Stimulated activated naive CD4-positive, alpha-beta T cell treated with Interleukin-2 at 50 U/mL for 16 hours (primary cell): ENCODE measurements around the gene SIPA1L3.
A peak's percentile ranks its signal among the peaks of the same experiment; 100 is the strongest.
"Not testable (repeated sequence)": the region's sequence is repeated elsewhere in the genome, so short reads cannot be mapped to it uniquely, and the experiment has no call there.

Experiments
- DNase-seq: peaks from one replicate; lab custom pipeline; 2025; lab: John Stamatoyannopoulos, UW

Gene SIPA1L3

DNA sequence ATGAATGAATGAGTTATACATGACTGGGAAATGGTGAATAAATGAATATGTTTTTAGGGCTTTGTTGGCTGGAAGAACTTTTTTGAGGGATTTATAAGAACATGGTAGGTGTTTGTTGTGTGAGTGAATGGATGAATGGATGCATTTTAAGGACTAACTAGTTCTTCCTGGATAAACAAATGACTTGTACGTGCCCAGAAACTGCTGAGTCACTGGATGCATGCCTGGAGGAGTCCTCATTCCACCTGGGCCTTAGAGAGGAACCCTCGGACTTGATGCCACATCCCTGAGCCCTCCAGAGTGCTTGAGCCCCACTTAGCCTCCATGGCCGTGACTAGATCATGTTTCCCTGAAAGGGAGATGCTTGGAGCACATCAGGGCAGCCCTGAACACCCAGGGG lies 163.6 kb downstream of the SIPA1L3 start:
- DNase-seq, result no peak

DNA sequence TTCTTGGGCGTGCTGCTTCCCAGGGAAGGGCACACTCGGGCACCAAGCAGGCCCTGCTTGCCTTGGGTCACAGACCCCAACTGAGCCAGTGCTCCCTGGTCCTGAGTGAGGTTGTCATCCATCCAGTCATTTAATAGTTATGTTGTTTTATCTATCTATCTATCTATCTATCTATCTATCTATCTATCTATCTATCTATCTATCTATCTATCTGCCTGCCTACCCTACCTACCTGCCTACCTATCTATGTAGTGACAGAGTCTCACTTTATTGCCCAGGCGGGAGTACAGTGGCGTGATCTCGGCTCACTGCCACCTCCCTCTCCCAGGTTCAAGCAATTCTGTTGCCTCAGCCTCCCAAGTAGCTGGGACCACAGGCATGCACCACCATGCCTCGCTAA lies 164.0 kb downstream of the SIPA1L3 start:
- DNase-seq, result not testable (repeated sequence)

DNA sequence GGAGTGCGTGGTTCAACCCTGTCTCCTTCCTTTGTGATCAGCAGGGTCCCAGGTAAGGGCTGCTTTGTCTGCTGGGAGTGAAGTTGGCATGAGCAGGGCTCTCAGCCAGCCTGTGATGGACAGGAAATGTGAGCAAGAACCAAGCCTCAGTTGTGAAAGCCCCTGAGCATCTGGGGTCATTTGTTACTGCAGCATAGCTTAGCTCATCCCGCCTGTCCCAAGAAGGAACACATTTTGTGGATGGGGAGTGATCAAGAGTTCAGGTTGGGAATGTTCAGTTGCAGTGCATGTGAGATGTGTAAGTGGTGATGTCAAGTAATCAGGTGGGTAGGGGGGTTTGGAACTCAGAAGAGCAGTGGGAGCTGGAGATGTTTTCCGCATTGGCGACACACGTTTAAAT lies 164.6 kb downstream of the SIPA1L3 start:
- DNase-seq, result no peak

DNA sequence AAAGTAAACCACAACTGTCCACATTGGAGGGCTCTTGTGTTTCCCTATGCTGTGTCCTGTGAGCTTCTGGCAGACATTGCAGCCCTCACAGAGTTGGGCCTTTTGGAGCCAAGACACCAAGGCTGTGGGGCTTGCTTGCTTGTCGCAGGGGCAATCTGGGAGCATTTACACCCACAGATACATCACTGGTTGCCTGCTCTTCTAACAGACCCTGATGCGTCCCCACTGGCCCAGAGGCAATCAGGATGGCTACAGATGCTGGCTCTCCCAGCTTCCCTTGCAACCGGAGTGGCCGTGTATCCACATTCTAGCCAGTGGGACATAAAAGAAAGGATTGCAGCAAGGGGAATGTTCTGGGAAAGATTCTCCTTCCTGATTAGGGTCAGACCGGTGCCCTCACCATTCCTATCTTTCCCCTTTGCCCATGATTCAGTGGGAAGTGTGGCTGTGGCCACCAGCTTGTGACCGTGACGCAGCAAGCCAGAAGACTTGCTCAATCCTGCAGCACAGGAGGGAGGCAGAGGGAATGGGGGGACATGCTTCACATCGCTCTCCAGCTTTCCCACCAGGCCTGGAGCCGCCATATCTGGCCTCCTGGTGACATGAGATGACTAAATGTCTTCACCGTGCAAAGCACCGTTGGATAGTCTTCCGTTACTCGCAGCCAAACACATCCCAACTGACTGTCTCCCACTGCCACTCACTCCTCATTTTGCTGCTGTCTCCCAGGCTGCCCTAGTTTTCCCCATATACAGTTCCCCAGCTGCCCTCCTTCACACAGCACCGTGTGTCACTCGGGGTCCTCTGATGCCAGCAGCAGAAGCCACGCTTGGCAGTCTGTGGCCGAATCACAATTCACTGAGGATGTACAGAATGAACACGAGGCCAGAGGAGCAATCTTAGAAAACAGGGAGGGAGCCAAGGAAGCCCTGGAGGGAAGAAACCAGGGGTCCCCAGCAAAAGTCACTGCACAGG lies 166.1 kb downstream of the SIPA1L3 start:
- DNase-seq, result no peak

DNA sequence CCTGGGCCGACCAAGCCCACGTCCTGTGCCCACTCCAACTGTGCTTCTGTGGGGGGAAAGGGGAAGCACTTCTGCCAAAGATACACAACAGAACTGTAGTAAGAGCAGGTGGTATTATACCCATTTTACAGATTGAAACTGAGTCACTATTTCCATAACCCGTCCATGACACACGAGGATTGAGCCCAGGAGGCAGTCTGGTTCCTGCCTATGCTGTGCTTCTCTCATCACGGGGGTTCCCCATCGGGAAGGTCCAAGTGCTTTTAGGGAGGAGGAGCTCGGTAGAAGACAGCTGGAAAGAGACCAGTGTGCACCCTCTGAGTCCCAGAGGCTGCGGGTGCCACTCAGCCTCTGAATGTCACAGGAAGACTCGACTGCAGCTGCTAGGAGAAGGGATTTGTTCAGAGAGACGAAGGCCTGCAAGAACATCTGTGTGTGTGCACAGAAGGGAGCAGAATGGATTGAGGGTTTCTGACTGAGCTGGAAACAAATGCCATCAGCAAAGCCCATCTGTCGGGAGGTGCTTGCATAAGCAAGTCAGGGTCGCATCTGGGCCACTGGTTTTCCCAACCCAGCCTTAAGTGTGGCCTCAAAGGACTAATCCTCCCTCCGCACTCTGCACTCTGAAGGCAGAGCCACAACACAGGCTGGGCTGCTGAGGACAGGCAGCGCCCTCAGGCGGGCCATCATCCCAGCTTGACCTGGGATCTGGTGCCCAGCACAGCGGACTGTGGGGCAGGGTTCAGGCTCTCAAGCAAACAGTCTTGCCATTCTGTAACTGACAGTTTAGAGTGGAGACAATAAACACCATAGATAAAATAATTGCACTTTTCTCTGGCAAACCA lies 167.1 kb downstream of the SIPA1L3 start:
- no peak for DNase-seq

DNA sequence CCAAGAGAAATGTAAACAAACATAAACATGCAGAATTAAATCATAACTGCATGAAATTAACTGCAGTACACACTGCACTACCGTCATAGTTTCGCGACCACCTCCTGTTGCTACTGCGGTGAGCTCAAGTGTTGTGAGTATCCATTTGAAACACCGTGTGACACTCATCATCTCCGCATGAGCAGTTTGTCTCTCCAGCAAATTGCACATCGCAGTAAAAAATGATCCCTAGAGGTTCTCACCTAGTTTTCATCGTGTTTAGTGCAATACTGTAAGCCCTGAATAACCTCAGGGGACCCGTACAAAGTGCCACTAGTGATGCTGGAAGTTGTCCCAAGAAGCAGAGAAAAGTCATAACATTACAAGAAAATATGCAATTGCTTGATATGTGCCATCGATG lies 169.3 kb downstream of the SIPA1L3 start:
- DNase-seq, result no peak

DNA sequence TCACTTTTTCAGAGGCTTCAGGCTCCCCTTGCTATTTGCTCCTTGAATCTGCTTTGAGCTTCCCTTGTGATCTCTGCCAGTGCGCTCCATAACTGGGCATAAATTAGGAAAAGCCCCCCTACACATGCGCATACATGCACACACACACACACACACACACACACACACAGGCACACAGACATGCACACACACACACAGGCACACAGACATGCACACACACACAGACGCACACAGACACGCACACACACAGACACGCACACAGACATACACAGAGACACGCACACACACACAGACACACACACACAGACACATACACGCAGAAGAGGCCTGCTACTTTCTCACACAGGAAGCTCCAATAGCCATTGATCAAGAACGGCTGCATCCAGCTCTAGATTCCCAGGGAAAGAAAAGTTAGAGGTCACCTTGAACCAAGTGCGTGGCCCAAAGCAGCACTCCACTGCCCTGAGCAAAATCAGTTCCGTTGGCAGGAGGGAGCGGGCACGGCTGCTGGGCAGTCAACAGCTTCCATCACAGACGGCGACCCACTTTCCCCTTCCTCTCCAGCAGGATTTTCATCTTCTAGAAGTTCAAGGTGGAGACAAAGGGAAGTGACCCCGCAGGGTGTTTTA lies 171.4 kb downstream of the SIPA1L3 start:
- DNase-seq, result no peak

DNA sequence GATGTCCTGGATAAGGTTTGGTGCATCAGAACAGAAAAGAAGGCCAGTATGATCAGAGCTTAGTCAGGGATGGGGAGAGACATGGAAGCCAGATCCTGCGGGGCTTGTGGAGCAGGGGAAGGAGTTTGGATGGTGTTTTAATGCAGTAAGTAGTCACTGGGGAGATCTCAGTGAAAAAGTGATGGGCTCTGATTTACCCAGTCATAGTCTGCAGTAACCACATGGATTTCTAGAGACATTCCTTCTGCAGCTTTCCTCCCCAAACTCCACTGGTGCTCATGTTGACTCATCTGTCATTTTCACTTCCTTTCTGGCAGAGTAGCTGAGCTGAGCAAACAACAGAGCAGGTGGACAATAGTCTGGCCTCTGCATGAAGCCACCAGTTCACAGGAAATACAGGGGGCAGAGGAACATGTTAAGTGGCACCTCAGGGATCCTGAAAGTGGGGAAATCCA lies 172.9 kb downstream of the SIPA1L3 start:
- DNase-seq, result no peak

DNA sequence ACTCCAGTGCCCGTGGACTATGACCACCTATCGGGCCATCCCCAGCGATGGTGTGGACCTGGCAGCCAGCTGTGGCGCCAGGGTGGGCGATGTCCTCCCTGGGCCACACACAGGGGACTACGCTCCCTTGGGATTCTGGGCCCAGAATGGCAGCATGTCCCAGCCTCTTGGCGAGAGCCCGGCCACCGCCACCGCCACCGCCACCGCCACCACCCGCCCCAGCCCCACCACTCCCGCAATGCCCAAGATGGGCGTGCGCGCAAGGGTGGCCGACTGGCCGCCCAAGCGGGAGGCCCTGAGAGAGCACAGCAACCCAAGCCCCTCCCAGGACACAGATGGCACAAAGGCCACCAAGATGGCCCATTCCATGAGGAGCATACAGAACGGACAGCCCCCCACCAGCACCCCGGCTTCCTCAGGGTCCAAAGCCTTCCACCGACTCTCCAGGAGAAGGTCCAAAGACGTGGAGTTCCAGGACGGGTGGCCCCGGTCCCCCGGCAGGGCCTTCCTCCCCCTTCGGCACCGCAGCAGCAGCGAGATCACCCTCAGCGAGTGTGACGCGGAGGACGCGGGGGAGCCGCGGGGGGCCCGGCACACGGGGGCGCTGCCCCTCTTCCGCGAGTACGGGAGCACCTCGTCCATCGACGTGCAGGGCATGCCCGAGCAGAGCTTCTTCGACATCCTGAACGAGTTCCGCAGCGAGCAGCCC lies 174.7 kb downstream of the SIPA1L3 start:
- no peak for DNase-seq

DNA sequence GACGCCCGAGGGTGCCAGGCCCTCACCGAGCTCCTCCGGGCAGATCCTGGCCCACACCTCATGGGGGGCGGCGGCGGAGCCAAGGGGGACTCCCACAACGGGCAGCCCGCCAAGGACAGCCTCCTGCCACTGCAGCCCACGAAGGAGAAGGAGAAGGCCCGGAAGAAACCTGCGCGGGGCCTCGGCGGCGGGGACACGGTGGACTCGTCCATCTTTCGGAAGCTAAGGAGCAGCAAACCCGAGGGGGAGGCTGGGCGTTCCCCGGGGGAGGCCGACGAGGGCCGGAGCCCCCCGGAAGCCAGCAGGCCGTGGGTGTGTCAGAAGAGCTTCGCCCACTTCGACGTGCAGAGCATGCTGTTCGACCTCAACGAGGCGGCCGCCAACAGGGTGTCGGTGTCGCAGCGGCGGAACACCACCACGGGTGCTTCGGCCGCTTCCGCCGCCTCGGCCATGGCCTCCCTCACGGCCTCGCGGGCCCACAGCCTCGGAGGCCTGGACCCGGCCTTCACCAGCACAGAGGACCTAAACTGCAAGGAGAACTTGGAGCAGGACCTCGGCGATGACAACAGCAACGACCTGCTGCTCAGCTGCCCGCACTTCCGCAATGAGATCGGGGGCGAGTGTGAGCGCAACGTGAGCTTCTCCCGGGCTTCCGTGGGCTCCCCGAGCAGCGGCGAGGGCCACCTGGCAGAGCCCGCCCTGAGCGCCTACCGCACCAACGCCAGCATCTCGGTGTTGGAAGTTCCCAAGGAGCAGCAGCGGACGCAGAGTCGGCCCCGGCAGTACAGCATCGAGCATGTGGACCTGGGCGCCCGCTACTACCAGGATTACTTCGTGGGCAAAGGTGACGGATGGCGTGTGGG lies 175.5 kb downstream of the SIPA1L3 start:
- DNase-seq, result no peak

DNA sequence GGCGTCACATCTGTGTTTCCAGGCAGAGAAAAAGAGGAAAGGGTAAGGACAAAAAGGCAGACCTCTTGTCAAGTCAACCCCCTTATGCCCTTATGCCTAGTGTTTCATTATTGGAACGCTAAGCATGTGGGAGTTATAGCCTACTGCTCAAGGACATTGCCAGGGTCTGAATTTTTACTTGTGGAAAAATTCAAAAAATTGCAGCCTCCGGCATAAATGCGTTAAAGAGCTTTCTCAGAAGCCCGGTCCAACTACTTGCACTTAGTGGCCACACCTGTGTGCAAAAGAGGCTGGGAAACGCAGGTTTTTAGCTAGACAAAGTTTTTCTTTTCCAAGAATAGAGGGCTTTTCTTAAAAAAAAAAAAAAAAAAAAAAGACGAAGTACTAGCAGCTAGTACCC lies 177.2 kb downstream of the SIPA1L3 start:
- DNase-seq, result no peak

DNA sequence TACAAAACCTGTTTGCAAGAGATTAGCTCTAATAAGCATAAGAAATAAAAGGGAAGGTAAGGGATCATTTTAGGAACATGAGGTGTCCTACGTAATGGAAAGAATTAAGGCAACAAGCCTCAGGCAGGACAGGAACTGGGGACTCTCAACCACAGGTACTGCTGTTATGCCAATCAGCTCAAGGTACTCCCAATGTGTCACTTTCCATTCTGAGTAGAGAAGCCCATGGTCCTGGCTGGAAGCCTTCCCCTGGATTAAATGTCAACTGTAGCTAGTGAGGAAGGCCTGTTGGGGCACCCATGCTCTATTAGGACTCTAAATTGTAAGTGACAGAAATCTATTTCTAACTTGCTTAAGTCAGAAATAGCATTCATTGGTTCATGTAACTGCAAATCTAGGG lies 182.4 kb downstream of the SIPA1L3 start:
- DNase-seq, result no peak

DNA sequence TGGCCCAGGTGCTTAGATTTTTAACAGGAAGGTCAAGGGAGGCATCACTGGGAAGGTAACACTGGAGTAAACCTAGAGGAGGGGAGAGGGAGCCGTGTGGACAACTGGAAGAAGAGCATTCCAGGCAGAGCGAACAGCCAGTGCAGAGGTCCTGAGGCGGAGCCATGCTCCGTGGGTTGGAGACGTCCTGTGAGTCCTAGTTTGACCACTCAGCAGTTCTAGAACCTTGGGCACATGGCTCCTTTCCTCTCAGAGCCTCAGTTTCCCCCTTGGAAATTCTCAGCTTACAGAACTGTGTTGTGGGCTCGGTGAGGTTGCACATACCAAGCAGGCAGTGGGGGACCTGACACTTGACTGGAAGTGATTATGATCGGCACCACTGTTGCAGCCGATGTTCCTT lies 186.1 kb downstream of the SIPA1L3 start:
- no peak for DNase-seq

DNA sequence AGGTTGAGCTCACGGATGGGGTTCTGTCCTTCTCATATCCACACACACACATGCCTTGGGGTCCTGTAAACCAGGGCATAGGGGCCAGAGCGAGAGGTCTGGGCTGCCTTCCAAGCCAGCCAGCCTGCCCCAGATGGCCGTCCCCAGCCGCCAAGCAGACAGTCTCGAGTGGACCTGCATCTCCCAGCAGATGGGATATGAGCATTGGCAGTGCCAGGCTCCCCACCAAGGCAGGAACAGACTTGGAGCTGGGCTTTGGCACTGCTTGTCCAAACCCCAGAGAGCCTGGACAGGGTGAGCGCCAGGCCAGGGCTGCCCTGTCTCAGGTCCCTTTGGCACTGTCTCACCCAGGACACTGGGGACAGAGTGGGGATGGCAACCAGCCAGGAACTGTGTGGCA lies 186.6 kb downstream of the SIPA1L3 start:
- DNase-seq, result no peak

DNA sequence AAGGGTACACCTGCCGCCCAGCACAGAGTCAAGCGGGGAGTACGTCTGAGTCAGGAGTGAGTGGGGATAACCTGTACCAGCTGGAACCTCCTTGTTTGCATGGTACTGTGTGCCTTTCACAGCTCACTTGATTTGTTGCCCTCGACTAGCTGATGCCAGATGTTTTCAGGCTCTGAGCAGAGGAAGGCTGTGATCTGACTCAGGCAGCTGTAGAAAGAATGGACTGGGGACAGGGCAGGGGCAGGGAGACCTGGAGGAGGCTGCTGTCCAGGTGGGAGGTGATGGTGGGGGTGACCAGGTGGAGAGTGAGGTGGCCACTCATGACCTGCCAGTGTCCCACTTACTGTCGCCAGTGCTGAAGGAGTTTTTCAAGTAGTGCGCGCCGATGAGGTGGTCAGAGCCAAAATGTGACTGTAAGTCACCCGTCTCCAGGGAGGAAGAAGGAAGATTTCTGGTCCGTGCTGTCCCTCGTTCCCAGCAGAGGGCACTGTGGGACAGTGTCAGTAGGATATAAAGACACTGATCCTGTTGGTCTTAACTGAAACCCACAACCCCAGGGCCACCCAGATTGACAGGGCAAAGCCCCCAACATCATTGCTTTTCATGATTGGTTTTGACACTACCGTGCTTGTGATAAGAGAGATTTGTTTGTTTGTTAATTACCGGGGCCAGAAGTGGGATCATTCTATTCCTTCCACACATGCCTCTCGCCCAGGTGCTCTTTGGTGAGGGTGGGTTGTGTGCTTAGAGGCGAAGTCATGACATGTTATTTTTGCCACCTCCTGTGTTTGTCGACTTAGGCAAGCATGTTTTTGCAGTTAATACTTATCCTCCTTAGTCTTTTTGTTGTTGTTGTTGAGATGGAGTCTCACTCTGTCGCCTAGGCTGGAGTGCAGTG lies 188.7 kb downstream of the SIPA1L3 start:
- DNase-seq, result peak; percentile 12

DNA sequence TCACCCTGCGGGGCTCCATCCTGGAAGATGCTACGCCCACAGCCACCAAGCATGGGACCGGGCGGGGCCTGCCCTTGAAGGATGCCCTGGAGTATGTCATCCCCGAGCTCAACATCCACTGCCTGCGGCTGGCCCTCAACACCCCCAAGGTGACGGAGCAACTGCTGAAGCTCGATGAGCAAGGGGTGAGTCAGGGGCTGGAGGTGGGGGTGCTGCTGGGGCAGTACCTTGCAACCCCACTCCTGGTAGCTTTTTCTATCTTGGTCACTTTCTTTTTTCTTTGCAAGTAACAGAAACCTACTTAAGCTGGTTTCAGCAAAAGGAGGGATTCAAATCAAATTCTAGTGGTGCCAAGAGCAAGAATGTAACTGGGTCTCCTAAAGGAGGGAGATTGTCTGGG lies 193.0 kb downstream of the SIPA1L3 start:
- no peak for DNase-seq

DNA sequence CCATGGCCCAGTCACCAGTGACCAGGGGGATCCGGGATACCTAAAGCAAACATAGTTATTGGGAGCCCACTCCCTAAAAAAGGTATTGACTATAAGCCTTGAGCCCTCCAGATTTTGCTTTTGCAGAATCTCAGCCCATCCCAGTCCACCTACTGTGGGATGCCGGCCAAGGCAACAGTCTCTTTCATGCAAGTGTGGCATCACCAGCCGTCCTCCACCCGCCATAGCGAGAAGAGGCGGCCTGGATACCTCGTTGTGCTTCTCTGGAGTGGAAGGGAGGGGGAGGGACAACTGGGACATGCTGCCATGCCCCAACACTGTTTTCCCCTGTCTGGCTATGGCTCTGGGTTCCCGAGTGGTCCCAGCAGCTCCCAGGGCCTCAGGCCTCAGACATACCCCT lies 193.6 kb downstream of the SIPA1L3 start:
- no peak for DNase-seq

DNA sequence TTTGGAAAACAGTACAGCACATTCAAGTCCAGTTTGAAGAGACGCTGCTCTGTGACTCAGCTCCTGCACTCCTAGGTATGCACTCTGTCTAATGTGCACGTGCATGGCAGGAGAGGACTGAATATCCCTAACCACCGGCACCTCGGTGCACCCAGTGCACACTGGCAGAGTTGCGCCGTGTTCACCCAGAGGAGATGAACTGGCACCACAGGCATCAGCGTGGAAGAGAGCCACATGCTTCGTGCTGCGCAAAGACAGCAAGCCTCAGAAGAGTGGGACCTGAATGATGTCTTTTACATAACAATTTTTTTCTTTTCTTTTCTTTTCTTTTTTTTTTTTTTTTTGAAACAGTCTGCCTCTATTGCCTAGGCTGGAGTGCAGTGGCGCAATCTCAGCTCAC lies 194.7 kb downstream of the SIPA1L3 start:
- no peak for DNase-seq

DNA sequence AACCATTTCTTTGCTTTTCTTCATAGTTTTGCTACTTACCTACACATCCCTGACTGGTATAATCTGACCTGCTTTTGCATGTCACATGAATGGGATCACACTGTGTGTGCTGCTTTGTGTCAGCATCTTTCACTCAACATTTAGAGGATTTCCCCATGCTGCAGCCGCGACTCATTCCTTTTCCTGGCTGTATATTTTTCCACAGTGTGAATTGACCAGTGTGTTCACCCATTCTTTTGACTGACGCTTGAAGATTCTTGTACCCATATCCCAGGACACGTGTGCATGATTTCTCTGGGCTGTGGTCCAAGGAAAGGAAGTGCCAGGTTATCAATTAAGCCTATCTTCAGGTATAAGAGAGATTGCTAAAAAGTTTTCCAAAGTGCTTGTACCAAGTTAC lies 198.6 kb downstream of the SIPA1L3 start:
- DNase-seq, result no peak

DNA sequence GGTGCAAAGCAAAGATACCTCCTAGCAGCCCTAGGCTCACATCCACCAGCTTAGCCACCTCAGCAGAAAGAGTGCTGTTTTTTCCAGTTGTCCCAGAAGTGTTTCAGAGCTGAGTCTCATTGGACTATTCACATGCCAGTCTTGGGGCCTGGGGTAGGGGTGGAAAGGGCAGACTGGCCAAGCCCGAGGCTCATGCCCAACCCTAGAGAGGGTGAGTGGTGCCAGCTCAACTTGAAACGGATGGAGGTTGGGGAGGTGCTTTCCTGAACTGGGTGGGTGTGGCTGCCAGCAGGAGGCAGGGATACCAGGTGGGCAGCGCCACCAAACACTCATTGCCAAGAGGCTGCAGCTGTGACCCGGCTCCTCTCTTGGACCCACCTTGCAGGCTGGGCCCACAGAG lies 200.1 kb downstream of the SIPA1L3 start:
- no peak for DNase-seq
